Measurements from ENCODE around the gene GPC3.

DNA sequence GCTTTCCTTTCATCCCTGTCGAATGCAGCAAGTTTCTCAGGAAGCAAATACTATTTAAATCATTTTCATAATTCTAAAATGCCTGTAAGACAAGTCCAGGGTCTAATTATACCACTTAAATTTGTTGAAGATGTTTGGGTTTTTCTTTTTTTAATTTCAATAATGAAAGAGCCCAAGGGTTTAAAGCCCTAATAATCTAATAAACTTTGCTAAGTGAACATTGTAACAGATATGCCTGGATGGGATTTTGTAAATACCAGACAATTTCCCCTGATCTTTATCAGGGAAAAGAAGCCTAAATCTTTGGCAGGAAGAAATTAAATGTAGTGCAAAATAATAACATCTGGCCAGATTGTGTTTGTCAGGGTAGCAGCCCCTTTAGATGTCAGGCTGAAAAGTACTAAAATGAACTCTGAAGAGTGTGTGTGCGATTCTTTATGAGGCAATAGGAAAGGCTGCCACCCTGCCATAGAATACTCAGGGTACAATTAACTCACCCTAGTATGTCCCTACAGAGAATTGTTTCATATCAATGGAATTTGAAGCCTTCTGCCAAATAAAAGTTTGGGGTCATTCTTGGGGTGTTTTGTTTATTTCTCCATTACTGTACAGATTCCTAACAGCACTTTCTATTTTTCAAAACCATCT, 45.6 kb downstream of the GPC3 start:
- TF ChIP-seq, protein P1, sequence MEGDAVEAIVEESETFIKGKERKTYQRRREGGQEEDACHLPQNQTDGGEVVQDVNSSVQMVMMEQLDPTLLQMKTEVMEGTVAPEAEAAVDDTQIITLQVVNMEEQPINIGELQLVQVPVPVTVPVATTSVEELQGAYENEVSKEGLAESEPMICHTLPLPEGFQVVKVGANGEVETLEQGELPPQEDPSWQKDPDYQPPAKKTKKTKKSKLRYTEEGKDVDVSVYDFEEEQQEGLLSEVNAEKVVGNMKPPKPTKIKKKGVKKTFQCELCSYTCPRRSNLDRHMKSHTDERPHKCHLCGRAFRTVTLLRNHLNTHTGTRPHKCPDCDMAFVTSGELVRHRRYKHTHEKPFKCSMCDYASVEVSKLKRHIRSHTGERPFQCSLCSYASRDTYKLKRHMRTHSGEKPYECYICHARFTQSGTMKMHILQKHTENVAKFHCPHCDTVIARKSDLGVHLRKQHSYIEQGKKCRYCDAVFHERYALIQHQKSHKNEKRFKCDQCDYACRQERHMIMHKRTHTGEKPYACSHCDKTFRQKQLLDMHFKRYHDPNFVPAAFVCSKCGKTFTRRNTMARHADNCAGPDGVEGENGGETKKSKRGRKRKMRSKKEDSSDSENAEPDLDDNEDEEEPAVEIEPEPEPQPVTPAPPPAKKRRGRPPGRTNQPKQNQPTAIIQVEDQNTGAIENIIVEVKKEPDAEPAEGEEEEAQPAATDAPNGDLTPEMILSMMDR (IDR thresholded peaks at IDR 0.05), result no peak
- TF ChIP-seq EP300 (IDR thresholded peaks at IDR 0.05; ENCODE audit: low read depth) (no peak), POLR2AphosphoS5 (IDR thresholded peaks at IDR 0.05) (no peak)
